HepG2 (cell line): ENCODE measurements around the gene GIPC2. TPM values are rescaled to one million over a fixed set of nuclear protein-coding genes. Genes with fewer than 3 reads are reported as not detected.

Source experiments
- ATAC-seq: fragments of 200-7000 bp; cut with Tn5 transposase; 3 replicates; pipeline ENCODE4 v1.9.1; 2020; ENCODE audit warnings: mild to moderate bottlenecking, moderate library complexity
- BruUV-seq: library from RNA; stranded (reverse); fragments of 400-500 nt; replicated peaks from 2 replicates; lab custom pipeline; 2021; lab: Mats Ljungman, UMichigan
- CTCF ChIA-PET: fragments of 300-600 bp; formaldehyde crosslinking; extraction: SDS; loops from one replicate; lab custom pipeline; 2021; ENCODE audit warnings: low total read pairs, inconsistent platforms, low intra/inter-chr PET ratio; lab: Yijun Ruan, JAX
- POLR2A ChIA-PET: fragments of 350-600 bp; sonication (Branson Sonifier 250); formaldehyde crosslinking; loops from one replicate; lab custom pipeline; 2020; ENCODE audit warnings: antibody characterized with exemption, inconsistent platforms; lab: Yijun Ruan, JAX
- DNase-seq: peaks from one replicate; pipeline ENCODE4 v3.0.0-alpha.2; 2015; ENCODE audit warnings: low spot score
- FAIRE-seq: peaks from 3 replicates; lab custom pipeline; 2011; peaks lifted over from hg19 to GRCh38; lab: Jason Lieb, UNC
- H2AFZ ChIP-seq: one replicate; pipeline ENCODE4 v1.6.1; 2011; ENCODE audit warnings: low read length, inconsistent platforms
- H3K27ac ChIP-seq: fragments of 300-600 bp; 3 replicates; pipeline ENCODE4 v1.8.0; 2011; ENCODE audit warnings: mixed run types, mild to moderate bottlenecking, mixed read lengths, low read length, inconsistent platforms; ENCODE audit not compliant: insufficient read depth; ENCODE audit errors: extremely low read length
- H3K27me3 ChIP-seq, 2 experiments: fragments of 200-600 bp in 1 of 2; 2 replicates in 1 of 2; 3 replicates in 1 of 2; pipeline versions ENCODE4 v1.6.0 to v1.8.0; 2011; ENCODE audit warnings: low read length in 2 of 2, mild to moderate bottlenecking in 2 of 2, moderate library complexity in 2 of 2, inconsistent platforms in 1 of 2; ENCODE audit not compliant: insufficient read depth in 2 of 2, control insufficient read depth in 1 of 2
- H3K36me3 ChIP-seq, 2 experiments: fragments of 200-600 bp in 1 of 2; replicated peaks in 1 of 2; 2 replicates in 1 of 2; 3 replicates in 1 of 2; pipeline versions ENCODE4 v1.5.1 to v1.8.0; 2011; ENCODE audit warnings: low read length in 2 of 2, inconsistent platforms in 1 of 2; ENCODE audit not compliant: insufficient read depth in 2 of 2, control insufficient read depth in 1 of 2
- H3K4me1 ChIP-seq: 2 replicates; pipeline ENCODE4 v1.5.1; 2012; ENCODE audit warnings: low read length, inconsistent platforms; ENCODE audit not compliant: insufficient read depth
- H3K4me2 ChIP-seq: 2 replicates; pipeline ENCODE4 v1.6.0; 2011; ENCODE audit warnings: low read depth, low read length, inconsistent platforms
- H3K4me3 ChIP-seq, 3 experiments: fragments of 200-600 bp in 1 of 3; sonication (generic), shearing (Covaris generic) in 1 of 3; replicated peaks in 1 of 3; 2 replicates each; pipeline ENCODE4 v1.5.1; 2011 to 2016; ENCODE audit warnings: low read length in 3 of 3, inconsistent platforms in 2 of 3, low read depth in 2 of 3, mild to moderate bottlenecking in 2 of 3, control low read depth in 1 of 3, mixed read lengths in 1 of 3; ENCODE audit not compliant: insufficient read depth in 1 of 3
- H3K79me2 ChIP-seq: one replicate; pipeline ENCODE4 v1.6.1; 2011; ENCODE audit warnings: low read length, inconsistent platforms; ENCODE audit not compliant: insufficient read depth
- H3K9ac ChIP-seq: 2 replicates; pipeline ENCODE4 v1.6.0; 2011; ENCODE audit warnings: mild to moderate bottlenecking, low read depth, low read length, inconsistent platforms; ENCODE audit not compliant: insufficient read depth
- H3K9me3 ChIP-seq: 2 replicates; pipeline ENCODE4 v1.5.1; 2012; ENCODE audit warnings: mild to moderate bottlenecking, low read length
- H4K20me1 ChIP-seq: 2 replicates; pipeline ENCODE4 v1.6.0; 2011; ENCODE audit warnings: inconsistent platforms, mild to moderate bottlenecking, low read length, moderate library complexity; ENCODE audit not compliant: insufficient read depth
- KDM1A ChIP-seq: IDR thresholded peaks from 2 replicates; pipeline ENCODE4 v1.6.1; 2016; ENCODE audit warnings: missing compliant biosample characterization
- MYNN ChIP-seq: sonication (generic); formaldehyde crosslinking; IDR thresholded peaks from 2 replicates; pipeline ENCODE4 v1.4.0; 2020; ENCODE audit warnings: mild to moderate bottlenecking, low read depth, missing genetic modification reagents
- NAIF1 ChIP-seq: sonication (generic); formaldehyde crosslinking; IDR thresholded peaks from 2 replicates; pipeline ENCODE4 v1.5.0; 2020; ENCODE audit warnings: mild to moderate bottlenecking, missing genetic modification reagents, borderline replicate concordance
- ONECUT2 ChIP-seq: sonication (generic); formaldehyde crosslinking; IDR thresholded peaks from 2 replicates; pipeline ENCODE4 v1.4.0; 2020; ENCODE audit warnings: missing genetic modification reagents
- SAP130 ChIP-seq: IDR thresholded peaks from 2 replicates; pipeline ENCODE4 v1.6.1; 2016; ENCODE audit warnings: low read depth
- ZNF234 ChIP-seq: sonication (generic); formaldehyde crosslinking; conservative IDR thresholded peaks from 2 replicates; pipeline ENCODE4 v1.5.1; 2020; ENCODE audit warnings: mild to moderate bottlenecking, missing genetic modification reagents
- ZNF75D ChIP-seq: sonication (generic); formaldehyde crosslinking; IDR thresholded peaks from 2 replicates; pipeline ENCODE4 v1.8.1; 2023; ENCODE audit warnings: missing genetic modification reagents, mild to moderate bottlenecking, borderline replicate concordance
- ZNF83 ChIP-seq: sonication (generic); formaldehyde crosslinking; IDR thresholded peaks from 2 replicates; pipeline ENCODE4 v1.4.0; 2020; ENCODE audit warnings: missing genetic modification reagents, mild to moderate bottlenecking, borderline replicate concordance
- ZSCAN12 ChIP-seq: sonication (generic); formaldehyde crosslinking; IDR thresholded peaks from 2 replicates; pipeline ENCODE4 v1.9.0; 2021; ENCODE audit warnings: mild to moderate bottlenecking, missing genetic modification reagents
- WGBS: methylation state at CpG from one replicate; pipeline ENCODE4 v1.1.6; 2017; ENCODE audit warnings: low lambda C conversion rate; 5-methylcytosine and 5-hydroxymethylcytosine counted together
- in situ Hi-C: cut with HindIII; loops from 2 replicates; pipeline ENCODE4 v1.10.0; 2017; ENCODE audit warnings: low pct_unique_long_range_greater_than_20kb; ENCODE audit not compliant: extremely low pct_ligation_motif_present
- intact Hi-C: fragments of 100-400 bp; cut with micrococcal nuclease; formaldehyde crosslinking; loops from one replicate; pipeline ENCODE4 v1.10.0; 2022; ENCODE audit not compliant: unreplicated experiment
- polyA plus RNA-seq, 8 experiments: library from polyadenylated mRNA; depleted of rRNA in 3 of 8; stranded (reverse) in 7 of 8; unstranded in 1 of 8; fragments of >200 nt; fragmentation: Illumina TruSeq in 4 of 8; extraction: Trizol in 4 of 8; gene quantifications; 2 replicates each; pipeline versions ENCODE4 v1.2.1 to v1.2.3, GENCODE V29; 2011 to 2016; ENCODE audit warnings: low read depth in 4 of 8, missing spikeins in 1 of 8, mixed read lengths in 1 of 8; ENCODE audit not compliant: insufficient read depth in 1 of 8
- total RNA-seq, 5 experiments: library from RNA; depleted of rRNA; stranded (reverse); fragments of >200 nt; fragmentation: Illumina TruSeq; extraction: Trizol; gene quantifications; 2 replicates each; pipeline ENCODE4 v1.2.3, GENCODE V29; 2016; ENCODE audit warnings: low read depth in 1 of 5
- TF ChIP-seq, protein P1 (sequence below): sonication (generic); formaldehyde crosslinking; IDR thresholded peaks from 2 replicates; pipeline ENCODE4 v1.4.0; 2020; ENCODE audit warnings: missing genetic modification reagents, borderline replicate concordance
- TF ChIP-seq, protein P2 (sequence below): sonication (generic); formaldehyde crosslinking; IDR thresholded peaks from one replicate; pipeline ENCODE4 v1.5.1; 2020; ENCODE audit warnings: mild to moderate bottlenecking, missing genetic modification reagents; ENCODE audit errors: not compliant biosample characterization
- TF ChIP-seq, protein P3 (sequence below): IDR thresholded peaks from 2 replicates; pipeline ENCODE4 v1.6.1; 2016; ENCODE audit warnings: control low read depth

Gene GIPC2
- total and polyA plus RNA-seq, 2 of the 13 experiments (the other 11 are each of a cell fraction or from before 2014, with no cell fraction given): 6.1 to 21.6 TPM

DNA sequence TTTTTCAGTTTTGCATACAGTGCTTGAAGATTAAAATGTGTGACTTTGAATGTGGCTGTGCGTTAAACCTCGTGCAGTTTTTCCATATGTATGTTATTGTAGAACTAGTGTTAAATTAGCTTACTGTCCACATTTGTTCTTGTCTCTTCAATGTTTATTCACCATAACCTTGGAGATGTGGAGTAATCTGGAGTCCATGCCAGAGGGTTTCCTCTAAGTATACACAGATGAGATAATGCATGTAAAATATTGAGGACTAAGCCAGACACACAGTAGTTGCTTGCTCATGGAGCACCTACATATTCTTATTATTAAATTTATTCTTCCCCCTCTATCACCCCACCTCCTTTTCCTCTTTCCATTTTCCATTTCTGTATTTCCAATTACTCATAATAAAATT lies 7.7 kb upstream of the GIPC2 start:
- CTCF ChIA-PET: no interaction called here
- H3K4me1 ChIP-seq: peaks cover 21% of the 10 kb centered on the region
- H3K79me2 ChIP-seq: no peaks in the 10 kb centered on the region
- no peaks in the 10 kb centered on the region for H3K36me3 ChIP-seq
- no peaks in the 10 kb centered on the region for H3K9me3 ChIP-seq
- no TSS peak for BruUV-seq
- FAIRE-seq (no peak), ATAC-seq (peak; percentile 53; the same call in 2 of the 3 replicates), DNase-seq (no peak)
- WGBS: 58% methylated on average over 2 of the region's 2 CpGs
- no peak overlapping the region for H2AFZ ChIP-seq
- H4K20me1 ChIP-seq: no peaks in the 10 kb centered on the region
- no peak overlapping the region for H3K4me2 ChIP-seq
- POLR2A ChIA-PET: no interaction called here
- H3K27ac ChIP-seq: no peak overlapping the region
- in situ Hi-C loops (no loop called here), intact Hi-C loops (no loop called here)
- TF ChIP-seq ZNF75D: no peak
- TF ChIP-seq, protein P1, sequence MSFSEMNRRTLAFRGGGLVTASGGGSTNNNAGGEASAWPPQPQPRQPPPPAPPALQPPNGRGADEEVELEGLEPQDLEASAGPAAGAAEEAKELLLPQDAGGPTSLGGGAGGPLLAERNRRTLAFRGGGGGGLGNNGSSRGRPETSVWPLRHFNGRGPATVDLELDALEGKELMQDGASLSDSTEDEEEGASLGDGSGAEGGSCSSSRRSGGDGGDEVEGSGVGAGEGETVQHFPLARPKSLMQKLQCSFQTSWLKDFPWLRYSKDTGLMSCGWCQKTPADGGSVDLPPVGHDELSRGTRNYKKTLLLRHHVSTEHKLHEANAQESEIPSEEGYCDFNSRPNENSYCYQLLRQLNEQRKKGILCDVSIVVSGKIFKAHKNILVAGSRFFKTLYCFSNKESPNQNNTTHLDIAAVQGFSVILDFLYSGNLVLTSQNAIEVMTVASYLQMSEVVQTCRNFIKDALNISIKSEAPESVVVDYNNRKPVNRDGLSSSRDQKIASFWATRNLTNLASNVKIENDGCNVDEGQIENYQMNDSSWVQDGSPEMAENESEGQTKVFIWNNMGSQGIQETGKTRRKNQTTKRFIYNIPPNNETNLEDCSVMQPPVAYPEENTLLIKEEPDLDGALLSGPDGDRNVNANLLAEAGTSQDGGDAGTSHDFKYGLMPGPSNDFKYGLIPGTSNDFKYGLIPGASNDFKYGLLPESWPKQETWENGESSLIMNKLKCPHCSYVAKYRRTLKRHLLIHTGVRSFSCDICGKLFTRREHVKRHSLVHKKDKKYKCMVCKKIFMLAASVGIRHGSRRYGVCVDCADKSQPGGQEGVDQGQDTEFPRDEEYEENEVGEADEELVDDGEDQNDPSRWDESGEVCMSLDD (CRISPR knock-in tag): no peak
- no peak for TF ChIP-seq MYNN (CRISPR knock-in tag)
- TF ChIP-seq ZSCAN12: no peak
- TF ChIP-seq, protein P2, sequence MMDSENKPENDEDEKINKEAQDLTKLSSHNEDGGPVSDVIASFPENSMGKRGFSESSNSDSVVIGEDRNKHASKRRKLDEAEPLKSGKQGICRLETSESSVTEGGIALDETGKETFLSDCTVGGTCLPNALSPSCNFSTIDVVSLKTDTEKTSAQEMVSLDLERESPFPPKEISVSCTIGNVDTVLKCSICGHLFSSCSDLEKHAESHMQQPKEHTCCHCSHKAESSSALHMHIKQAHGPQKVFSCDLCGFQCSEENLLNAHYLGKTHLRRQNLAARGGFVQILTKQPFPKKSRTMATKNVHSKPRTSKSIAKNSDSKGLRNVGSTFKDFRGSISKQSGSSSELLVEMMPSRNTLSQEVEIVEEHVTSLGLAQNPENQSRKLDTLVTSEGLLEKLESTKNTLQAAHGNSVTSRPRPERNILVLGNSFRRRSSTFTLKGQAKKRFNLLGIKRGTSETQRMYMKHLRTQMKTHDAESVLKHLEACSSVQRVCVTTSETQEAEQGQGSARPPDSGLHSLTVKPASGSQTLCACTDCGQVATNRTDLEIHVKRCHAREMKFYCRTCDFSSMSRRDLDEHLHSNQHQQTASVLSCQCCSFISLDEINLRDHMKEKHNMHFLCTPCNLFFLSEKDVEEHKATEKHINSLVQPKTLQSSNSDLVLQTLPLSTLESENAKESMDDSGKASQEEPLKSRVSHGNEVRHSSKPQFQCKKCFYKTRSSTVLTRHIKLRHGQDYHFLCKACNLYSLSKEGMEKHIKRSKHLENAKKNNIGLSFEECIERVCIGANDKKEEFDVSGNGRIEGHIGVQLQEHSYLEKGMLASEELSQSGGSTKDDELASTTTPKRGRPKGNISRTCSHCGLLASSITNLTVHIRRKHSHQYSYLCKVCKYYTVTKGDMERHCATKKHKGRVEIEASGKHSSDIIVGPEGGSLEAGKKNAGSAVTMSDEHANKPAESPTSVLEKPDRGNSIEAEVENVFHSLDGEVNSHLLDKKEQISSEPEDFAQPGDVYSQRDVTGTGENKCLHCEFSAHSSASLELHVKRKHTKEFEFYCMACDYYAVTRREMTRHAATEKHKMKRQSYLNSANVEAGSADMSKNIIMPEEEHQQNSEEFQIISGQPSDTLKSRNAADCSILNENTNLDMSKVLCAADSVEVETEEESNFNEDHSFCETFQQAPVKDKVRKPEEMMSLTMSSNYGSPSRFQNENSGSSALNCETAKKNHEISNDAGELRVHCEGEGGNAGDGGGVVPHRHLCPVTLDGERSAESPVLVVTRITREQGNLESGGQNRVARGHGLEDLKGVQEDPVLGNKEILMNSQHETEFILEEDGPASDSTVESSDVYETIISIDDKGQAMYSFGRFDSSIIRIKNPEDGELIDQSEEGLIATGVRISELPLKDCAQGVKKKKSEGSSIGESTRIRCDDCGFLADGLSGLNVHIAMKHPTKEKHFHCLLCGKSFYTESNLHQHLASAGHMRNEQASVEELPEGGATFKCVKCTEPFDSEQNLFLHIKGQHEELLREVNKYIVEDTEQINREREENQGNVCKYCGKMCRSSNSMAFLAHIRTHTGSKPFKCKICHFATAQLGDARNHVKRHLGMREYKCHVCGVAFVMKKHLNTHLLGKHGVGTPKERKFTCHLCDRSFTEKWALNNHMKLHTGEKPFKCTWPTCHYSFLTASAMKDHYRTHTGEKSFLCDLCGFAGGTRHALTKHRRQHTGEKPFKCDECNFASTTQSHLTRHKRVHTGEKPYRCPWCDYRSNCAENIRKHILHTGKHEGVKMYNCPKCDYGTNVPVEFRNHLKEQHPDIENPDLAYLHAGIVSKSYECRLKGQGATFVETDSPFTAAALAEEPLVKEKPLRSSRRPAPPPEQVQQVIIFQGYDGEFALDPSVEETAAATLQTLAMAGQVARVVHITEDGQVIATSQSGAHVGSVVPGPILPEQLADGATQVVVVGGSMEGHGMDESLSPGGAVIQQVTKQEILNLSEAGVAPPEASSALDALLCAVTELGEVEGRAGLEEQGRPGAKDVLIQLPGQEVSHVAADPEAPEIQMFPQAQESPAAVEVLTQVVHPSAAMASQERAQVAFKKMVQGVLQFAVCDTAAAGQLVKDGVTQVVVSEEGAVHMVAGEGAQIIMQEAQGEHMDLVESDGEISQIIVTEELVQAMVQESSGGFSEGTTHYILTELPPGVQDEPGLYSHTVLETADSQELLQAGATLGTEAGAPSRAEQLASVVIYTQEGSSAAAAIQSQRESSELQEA (CRISPR knock-in tag): no peak
- no peak for TF ChIP-seq ONECUT2 (CRISPR knock-in tag)
- no peak for TF ChIP-seq ZNF83
- TF ChIP-seq NAIF1 (CRISPR knock-in tag): no peak
- TF ChIP-seq KDM1A: no peak
- TF ChIP-seq ZNF234 (CRISPR knock-in tag): no peak
- no peak for TF ChIP-seq SAP130
- TF ChIP-seq, protein P3, sequence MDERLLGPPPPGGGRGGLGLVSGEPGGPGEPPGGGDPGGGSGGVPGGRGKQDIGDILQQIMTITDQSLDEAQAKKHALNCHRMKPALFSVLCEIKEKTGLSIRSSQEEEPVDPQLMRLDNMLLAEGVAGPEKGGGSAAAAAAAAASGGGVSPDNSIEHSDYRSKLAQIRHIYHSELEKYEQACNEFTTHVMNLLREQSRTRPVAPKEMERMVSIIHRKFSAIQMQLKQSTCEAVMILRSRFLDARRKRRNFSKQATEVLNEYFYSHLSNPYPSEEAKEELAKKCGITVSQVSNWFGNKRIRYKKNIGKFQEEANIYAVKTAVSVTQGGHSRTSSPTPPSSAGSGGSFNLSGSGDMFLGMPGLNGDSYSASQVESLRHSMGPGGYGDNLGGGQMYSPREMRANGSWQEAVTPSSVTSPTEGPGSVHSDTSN (CRISPR knock-in tag): no peak
- H3K4me3 ChIP-seq: no peak overlapping the region
- no peak overlapping the region for H3K9ac ChIP-seq
- no peaks in the 10 kb centered on the region for H3K27me3 ChIP-seq
